Measurements from ENCODE around the gene DOLPP1.

GRCh38 chr9:129109537-129109903, 28.6 kb downstream of the DOLPP1 start:
- TF ChIP-seq CTCF (IDR thresholded peaks at IDR 0.05 in 8 of 11, conservative IDR thresholded peaks at IDR 0.05 in 3 of 11): no peak
- TF ChIP-seq POLR2A (IDR thresholded peaks at IDR 0.05): no peak
- TF ChIP-seq POLR2AphosphoS5 (IDR thresholded peaks at IDR 0.05): no peak
